Cerebellar cortex (tissue), 1 donor: Measurements from ENCODE around the gene RNF222.
"Not testable (repeated sequence)": the region's sequence is repeated elsewhere in the genome, so short reads cannot be mapped to it uniquely, and the experiment has no call there.

ENCODE experiments used
- DNase-seq: peaks from one replicate; pipeline ENCODE4 v3.0.0-alpha.2; 2015; ENCODE audit warnings: low spot score

RNF222 gene

DNA sequence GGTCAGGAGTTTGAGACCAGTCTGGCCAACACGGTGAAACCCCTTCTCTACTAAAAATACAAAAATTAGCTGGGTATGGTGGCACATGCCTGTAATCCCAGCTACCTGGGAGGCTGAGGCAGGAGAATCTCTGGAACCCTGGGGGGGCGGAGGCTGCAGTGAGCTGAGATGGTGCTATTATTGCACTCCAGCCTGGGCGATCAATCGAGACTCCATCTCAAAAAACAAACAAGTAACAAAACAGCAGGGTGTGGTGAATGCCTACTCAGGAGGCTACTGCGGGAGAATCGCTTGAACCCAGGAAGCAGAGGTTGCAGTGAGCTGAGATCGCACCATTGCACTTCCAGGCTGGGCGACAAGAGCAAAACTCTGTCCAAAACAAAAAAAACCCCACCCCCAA, 19.5 kb downstream of the RNF222 start:
- not testable (repeated sequence) for DNase-seq

DNA sequence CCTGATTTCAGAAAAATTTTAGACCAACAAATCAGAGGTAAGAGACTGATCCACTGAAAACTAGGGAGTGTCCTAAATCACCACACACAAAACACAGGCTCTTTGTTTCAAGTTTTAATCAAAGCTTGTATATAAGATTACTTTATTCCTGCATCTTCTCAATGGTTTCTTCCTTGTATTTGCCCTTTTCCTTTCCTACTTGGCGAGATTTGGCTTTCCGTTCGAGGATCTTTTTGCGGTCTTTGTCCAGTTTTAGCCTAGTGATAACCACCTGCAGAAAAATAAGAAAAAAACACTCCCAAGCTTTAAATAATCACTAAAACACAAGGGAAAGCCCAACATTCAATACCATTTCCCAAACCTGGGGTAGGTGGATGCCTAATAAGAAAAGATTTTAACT, 20.2 kb downstream of the RNF222 start:
- no peak for DNase-seq

DNA sequence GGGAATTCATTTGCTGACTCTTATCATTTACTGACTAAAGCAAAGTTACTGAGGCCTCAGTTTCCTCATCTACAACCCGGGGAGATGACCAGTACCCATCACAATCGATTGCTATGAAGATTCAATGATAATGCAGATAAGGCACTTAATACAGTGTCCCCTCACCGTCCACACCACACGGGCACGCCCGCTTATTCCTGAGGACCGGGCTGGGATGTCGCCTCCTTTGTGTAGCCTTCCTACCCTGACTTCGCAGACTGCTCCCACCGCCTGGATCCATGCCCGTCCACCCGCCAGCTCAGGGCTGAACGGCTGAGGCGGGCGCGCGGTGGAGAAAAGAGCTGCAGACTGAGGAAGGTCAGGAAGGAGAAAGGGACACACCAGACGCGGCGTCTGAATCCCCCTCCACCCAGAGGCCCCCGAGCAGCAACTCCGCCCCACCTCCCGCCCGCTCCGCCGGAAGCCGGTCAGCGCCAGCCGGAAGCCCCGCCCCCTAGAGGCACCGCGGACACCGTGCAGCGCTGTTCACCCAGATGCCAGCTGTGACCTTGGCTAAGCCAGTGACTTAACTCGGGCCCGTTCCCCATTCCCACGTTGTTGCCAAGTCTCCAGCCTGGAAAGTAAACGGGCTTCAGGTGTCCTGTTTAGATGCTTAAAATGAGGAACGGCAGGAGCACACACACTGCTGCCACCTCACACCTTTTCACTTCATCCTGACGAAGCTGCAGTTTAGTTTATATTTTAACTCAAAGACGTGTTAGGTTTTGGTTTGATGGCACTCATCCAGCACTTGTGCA, 21.2 kb downstream of the RNF222 start, which contains the start of gene KRABD2:
Gene KRABD2 (minus strand): TSS at position 434 of the 797 bp plus-strand sequence.
- DNase-seq: peak; percentile 89

DNA sequence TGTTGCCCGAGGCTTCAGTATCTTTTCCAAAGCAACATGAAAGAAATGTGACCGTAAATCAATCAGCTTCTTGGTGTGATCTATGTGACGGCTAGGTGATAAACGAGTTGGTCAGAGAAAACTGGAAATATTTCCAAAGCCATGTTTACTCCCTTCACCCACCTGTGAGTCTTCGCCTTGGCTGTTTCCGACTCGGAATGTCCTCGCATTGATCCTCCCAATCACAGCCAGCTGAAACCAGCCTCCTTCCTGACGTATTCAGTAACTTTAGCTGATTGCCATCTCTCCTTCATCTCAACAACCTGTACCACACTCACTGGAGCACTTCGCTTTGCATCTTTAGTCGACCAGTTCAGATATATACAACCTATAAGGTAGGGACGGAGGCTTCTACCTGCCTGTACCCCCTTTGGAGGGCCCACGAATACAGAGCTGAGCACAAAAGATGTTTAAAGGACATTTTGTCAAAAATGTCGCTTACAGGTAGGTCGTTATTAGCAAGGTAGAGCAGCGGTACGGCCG, 21.8 kb downstream of the RNF222 start:
- peak; percentile 75 for DNase-seq

DNA sequence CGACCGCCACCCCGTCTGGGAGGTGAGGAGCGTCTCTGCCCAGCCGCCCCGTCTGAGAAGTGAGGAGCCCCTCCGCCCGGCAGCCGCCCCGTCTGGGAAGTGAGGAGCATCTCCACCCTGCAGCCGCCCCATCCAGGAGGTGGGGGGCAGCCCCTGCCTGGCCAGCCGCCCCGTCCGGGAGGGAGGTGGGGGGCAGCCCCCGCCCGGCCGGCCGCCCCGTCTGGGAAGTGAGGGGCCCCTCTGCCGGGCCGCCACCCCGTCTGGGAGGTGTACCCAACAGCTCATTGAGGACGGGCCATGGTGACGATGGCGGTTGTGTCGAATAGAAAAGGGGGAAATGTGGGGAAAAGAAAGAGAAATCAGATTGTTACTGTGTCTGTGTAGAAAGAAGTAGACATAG, 23.8 kb downstream of the RNF222 start:
- not testable (repeated sequence) for DNase-seq

DNA sequence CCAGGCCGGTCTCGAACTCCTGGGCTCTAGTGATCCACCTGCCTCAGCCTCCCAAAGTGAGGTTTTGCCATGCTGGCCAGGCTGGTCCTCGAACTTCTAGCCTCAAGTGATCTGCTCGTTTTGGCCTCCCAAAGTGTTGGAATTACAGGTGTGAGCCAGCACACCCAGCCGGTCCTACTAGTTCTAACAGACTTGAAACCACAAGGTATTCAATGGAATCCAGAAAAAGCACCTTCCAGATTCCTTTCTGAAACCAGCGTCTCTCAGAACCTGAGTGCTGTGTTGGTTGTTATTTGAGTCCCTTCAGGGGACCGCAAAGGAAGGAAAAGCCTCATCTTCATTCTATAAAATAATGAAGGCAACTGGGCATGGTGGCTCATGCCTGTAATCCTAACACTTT, 25.2 kb downstream of the RNF222 start:
- no peak for DNase-seq

DNA sequence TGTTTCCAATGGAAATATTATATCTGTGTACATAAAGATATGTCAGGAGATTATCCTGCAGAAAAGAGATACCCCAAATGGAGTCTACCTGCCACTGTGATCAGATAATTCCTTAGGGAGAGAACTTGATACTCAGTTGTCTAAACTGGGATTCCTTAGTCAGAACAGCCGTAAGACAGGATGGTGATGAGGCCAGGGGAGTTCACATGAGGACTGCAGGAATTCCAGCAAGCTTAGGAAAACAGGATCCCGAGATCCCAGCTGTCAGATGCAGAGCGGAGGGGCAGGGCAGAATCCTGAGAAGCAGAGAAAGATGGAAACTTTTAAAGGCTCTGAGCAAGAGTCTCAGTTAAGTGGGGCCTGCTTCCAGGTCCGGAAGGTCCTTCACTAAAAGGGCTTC, 25.8 kb downstream of the RNF222 start:
- no peak for DNase-seq

DNA sequence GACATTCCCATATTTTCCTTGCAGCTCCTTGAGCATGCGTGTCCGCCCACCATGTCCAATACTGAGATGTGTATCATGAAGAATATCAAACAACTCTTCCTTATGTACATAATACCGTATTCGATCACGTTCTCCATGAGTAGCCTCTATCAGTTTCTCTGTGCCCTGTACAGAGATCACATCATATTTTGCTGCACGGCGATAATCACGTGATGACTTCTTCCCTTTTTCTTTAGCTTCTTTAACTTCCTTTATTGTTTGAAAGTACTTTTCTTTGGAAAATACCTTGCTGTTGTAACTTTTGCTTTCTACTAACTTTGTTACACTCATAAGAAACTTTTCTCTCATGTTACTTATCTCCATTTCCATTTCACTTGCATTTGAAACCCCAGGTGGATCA, 27.7 kb downstream of the RNF222 start:
- DNase-seq: no peak

DNA sequence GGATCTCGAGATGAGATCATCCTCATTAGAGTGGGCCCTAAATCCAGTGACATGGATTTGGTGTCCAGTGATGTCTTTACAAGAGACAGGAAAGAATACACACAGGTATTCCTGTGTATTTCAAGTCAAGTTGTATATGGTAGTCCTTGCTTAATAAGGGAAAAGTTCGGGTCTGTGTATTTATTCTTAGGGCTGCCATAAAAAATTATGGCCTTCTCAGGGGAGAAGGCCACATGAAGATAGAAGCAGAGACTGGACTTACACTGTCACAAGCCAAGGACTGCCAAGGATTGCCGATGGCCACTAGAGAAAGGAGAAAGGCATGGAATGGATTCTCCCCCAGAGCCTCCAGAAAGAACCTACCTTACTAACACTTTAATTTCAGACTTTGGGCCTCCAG, 29.4 kb downstream of the RNF222 start:
- DNase-seq: no peak

DNA sequence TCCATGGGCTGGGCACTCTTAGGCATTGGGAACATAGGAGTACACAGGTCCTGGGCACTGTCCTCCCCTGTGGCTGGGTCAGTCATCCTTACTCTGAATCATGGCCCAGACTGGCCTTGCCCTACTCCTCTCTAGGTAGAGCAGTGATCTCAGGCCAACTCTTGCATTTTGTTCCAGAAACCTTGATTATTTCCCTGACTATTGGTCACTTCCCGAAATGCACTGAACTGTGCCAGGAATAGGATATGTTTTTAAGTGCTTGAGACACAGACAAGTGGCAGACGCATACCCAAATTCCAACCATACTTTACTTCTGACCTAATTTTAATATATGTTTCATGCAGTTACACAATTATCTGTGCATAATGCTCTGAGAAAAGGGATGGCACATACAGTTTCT, 31.4 kb downstream of the RNF222 start:
- no peak for DNase-seq

DNA sequence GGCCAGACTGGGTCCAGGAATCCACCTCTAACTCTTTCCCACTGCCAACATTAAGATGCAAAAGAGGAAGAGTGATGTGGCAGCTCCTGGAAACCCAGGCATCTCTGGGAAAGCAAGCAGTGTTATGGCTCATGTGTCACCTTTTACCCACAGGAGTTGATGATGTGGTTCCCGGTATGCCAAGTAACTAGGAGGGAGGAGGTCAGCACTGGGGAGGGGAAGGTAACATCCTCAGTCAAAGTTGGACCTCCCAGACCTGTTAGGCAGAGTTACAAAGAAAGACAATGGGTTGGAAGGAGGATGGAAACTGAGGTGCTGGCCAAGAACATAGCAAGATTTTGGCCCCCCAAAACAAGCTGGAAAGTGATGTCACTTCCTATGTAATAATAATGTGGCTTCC, 32.5 kb downstream of the RNF222 start:
- no peak for DNase-seq

DNA sequence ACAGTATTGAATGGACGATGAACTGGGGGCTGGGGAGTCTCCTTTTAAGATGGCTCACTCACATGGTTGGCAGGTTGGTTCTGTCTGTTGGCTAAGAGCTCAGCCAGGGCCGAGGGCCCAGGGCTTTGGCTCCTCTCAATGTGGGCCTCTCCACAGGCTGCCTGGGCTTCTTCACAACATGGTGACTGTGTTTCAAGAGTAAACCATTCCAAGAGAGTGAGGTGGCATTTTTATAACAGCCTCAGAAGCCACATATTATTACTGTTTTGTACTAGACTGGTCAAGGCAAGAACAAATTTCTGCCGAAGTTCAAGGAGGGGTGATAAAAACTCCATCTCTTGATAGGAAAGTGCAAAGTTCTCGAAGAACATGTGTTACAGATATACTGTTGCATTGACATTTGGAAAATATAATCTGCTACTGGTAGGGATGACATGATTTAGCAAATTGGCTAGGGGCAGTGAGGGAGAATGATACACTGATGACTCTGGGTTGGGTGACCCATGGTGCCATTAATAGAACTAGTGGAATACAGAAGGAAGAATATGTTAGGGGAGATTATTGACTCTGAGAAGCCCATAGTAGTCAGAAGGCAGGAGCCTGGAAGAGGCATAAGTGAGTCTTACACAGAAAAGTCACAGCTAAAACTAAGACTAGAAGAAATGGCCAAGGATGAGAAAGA, 34.8 kb downstream of the RNF222 start:
- no peak for DNase-seq

DNA sequence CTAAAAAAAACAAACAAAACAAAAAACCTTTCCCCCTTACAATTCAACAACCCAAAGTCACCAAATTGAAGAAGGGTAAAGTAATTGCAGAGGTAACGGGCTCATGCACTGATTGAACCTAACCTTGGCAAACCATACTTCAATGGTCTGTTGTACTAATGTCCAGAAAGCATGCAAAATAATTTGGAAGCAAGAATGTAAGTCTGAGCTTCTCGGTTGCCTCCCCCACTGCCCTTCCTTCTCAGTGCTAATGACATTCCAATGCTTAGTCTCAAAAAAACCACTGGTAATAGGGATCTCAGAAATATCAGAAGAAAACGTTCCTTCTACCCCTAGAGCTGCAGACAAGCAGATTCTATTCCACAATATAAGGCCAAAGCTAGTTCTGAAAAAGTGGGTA, 36.9 kb downstream of the RNF222 start:
- no peak for DNase-seq

DNA sequence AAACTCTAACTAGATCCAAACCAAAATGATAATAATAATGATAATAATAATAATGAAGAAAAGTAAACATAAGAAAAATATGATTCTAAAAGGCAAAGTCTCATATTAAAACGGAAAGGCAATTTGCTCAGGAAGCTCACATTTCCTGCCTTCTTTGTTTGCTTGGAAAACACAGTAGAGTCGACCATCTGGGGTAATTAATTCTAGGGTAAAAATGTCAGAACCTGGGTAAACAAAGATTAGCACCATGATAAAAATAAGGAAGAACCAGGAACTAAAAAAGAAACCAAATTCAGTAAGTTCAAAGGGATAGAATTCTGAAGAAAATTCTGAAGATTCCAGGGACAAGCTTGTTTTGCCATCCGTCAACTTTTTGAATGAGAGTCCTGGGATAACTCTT, 37.4 kb downstream of the RNF222 start:
- DNase-seq: no peak

DNA sequence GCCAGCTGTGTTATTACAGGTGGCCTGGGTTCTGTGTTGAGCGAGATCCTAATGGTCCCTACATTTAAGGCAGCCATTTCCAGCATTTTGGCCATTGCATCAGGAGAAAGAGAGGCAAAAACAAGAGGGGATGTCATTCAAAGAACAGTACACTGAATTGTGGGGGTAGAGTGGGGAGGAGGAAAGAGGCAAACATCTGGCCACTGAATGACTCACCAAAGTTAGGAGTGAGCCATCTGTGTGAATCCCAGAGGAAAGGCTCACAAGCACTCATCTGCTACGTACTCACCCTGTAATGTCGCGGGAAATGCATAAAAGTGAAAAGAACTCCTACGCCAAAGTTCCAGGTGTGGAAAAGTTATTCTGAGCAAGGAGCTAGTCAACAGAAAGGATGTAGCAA, 37.9 kb downstream of the RNF222 start:
- no peak for DNase-seq

DNA sequence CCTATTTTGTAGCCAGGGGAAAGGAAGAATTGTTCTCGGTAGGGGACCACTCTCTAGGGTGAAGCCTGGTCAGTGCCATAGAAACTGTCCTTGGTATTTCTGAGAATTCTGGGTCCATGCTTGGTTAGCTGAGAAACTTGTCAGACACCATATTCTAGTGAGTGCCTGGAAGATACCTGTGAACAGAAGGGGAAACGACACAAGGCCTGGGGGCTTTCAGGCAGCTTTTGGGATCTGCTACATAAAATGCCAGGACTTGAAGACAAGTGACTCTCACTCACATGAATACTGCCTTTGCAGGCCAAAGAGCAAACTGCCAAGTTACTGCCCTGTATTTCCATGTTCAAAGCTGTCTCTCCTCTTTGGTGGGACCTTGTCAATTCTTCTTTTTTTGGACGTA, 39.7 kb downstream of the RNF222 start:
- no peak for DNase-seq

DNA sequence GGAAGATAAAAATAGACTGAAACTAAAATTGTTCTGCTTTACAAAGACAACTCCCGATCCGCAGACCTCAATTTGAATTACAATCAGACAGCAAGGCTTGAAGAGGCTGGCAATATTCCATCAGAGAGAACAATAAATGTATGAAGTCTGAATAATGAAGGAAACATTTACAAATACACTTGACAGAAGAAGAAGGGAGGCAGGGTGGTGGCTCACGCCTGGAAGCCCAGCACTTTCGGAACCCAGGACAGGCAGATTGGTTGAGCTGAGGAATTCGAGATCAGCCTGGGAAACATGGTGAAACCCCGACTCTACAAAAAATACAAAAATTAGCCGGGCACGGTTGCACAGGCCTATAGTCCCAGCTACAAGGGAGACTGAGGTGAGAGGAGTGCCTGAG, 43.4 kb downstream of the RNF222 start:
- no peak for DNase-seq

DNA sequence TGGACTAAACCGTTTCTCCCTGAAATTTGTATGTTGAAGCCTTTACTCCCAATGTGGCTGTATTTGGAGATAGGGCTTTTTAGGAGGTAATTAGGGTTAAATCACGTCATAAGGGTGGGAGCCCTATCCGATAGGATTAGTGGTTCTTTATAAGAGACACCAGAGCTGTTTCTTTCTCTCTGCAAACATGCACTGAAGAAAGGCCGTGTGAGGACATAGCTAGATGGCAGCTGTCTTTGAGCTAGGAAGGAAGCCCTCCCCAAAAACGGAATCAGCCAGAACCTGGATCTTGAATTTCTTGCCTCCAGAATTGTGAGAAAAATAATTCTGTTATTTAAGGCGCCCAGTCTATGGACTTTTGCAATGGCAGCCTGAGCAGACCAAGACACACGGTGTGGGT, 43.9 kb downstream of the RNF222 start:
- no peak for DNase-seq

DNA sequence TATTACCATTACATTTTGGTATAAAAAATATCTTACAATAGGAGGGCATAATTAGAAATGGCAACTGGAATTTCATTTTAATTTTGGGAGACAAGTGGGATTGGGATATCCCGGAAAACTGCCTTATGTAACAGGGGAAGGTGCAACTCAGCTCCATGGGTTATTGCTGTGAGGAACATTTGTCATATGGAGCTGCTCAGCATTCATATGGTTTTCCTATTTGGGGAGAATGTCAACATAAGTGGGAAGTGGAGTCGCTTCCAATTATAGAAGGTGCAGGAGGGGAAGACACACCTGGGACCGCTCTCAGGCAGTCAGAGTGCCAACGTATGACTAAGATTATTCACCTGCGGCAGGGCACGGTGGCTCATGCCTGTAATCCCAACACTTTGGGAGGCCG, 47.3 kb downstream of the RNF222 start:
- no peak for DNase-seq

DNA sequence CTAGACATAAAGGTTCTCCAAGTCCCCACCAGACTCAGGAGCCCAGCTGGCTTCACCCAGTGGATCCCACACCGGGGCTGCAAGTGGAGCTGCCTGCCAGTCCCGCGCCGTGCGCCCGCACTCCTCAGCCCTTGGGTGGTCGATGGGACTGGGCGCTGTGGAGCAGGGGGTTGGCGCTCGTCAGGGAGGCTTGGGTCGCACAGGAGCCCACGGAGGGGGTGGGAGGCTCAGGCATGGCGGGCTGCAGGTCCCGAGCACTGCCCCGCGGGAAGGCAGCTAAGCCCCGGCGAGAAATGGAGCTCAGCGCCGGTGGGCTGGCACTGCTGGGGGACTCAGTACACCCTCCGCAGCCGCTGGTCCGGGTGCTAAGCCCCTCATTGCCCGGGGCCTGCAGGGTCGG, 50.6 kb downstream of the RNF222 start:
- DNase-seq: not testable (repeated sequence)

DNA sequence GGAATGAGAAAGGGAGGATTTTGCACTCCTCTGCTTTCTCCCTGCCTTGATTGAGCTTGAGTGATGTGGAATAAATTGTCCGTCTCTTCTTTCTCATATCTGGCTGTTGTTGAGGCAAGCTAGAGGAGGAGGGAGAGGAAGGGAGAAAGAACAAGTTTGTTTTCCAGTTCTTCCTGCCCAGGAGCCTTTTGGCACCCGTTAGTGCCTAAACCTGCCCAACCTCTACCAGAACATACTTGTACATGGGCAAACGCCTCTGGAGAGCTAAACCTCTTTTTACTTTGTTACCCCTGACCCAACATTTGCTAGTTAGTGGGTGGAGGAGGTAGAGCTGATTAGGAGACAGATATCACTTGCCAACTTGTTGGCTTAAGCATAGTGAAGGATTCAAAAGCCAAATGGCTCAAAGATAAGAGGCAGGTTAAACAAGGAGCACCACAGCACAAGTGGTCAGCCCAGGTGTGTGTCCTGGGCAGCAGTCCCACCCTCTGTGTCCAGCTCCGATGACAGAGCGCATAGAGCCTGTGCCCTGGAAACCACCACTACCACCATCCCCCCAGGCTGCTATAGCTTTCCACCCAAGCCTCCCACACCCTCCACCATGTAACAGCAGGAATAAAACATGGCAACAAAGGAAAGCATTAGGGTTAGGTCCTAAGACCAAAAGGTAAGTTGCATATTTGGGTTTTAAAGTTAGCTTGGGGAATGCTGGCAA, 51.5 kb downstream of the RNF222 start:
- no peak for DNase-seq

DNA sequence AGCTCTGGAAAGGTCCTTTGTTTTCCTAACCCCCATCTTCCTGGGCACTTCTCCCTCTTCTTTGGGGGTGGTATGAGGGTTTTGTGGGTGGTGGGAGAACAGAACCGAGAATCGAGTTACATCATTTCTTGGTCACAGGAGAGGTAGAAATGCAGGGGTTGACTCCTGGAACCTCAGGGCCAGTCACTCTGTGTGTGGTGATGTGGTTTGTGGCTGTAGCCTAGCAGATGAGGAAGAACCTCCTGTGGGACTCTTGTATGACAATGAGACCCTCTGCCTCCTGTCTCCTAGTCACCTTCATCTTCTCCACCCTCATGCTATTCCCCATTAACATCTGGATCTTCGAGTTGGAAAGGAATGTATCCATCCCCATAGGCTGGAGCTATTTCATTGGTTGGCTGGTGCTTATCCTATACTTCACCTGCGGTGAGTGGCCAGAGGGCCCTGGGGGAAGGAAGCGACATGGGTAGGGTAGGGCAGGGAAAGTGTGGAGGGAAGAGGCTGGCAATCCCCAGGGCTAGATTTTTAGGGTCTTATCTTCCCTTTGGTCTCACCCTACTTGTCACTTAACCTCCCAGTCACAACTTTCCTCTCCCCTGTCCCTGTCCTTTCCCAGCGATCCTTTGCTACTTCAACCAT, 52.5 kb downstream of the RNF222 start:
- no peak for DNase-seq
